T1000 (cell line): Measurements from ENCODE around the gene MLLT3.

ENCODE experiments used
- DNase-seq: peaks from one replicate; lab custom pipeline; 2025; ENCODE audit warnings: mixed read lengths; lab: John Stamatoyannopoulos, UW

Gene MLLT3

GRCh38 chr9:20512106-20512505 lies 110.2 kb downstream of the MLLT3 start:
- DNase-seq = no peak

DNA sequence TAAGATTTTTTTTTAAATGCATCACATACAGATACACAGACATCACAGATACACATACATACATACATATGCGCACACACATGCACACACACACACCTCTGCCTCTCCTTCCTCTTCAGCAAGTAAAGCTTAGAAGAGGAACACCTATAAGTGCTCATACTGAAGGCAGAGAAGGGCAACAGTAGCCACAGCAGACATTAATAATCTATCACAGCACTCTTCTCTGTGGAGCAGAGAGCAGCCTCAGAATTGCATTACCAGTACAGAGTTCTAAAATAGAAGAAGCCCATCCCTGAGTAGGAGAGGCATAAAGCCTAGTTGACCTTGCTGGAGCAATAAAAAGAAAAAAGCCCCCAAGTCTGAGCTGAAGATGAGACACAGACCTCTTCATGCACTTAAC lies 110.6 kb downstream of the MLLT3 start:
- no peak for DNase-seq

DNA sequence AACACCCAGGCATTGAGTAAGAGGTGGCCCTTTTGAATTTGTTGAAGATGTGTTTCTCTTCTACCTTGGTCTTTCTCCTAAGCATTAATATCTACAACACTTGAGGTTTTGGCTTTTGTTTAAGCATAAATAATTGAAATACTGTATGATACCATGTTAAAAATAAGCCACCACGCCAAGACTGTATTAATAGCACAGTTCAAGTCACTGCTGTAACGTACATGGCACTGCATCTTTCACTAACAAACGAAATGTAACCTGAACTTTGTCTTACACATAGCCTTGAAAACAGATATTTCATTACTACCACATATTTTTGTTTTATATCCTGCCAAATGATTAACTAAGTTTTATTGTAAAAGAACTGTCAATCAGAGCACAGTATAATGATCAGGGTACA lies 112.8 kb downstream of the MLLT3 start:
- DNase-seq = no peak

DNA sequence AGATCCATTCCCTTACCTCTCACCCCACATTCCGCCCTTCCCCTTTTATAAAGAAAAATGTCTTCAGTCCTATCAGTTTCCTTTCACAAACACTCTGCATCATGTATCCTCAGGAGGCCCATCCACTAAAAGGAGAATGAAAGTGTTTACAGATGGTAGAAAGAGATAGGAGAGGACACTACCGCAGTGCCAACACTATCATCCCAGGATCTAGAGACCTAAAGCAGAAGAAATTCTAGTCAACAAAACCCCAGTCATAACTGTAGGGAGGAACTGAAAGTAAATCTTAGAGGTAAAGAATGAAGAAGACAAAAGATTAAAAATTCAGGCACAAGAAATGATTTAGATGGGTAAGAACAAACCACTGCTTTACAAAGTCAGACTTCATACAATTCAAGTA lies 114.1 kb downstream of the MLLT3 start:
- no peak for DNase-seq

DNA sequence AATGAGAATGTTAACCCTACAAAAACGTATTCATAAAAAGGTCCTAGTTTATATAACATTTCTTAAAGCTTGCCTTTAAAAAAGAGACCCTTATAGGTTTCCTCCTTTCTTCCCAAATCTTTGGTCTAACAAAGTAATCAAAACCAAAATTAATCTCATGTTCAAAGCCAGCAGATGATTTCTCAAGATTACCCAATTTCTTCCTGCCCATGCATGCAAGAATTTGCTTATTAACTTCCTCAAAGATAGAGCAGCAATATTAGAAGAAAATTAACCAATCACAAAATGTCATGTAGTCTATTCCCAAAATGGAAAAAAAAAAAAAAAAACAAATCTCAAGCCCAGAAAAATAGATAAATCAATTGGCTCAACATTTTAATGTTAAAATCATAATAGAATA lies 114.9 kb downstream of the MLLT3 start:
- no peak for DNase-seq

DNA sequence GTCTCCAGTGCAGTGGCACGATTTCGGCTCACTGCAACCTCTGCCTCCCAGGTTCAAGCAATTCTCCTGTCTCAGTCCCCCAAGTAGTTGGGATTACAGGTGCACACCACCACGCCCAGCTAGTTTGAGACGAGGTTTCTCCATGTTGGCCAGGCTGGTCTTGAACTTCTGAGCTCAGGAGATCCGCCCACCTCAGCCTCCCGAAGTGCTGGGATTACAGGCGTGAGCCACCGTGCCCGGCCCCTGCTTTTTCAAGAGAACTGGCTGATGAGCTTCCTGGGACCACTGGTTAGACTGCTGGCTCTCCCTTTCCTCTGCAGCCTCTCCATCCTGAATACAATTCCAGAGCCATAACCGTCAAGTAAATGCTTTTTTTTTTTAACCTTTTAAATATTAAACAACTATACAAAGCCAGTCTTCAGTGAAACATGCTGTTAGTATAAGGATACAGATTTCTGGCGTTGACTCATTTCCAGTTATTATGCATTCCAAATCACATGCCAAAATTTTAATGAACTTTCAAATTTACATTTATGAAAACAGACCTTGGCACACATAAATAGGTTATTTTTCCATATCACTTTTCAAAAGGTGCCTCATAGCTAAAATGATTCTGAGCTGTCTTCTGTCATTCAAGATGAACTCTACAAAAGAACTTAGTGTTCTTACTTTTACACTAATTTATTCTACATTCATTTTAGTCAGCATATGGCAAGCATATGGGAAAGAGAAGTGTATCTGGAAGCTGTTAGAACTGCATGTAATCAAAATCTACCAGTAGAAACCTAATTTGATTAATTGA lies 116.0 kb downstream of the MLLT3 start:
- no peak for DNase-seq

GRCh38 chr9:20505574-20505973 lies 116.7 kb downstream of the MLLT3 start:
- DNase-seq = no peak

GRCh38 chr9:20504930-20505329 lies 117.4 kb downstream of the MLLT3 start:
- no peak for DNase-seq

- no peak for DNase-seq
Measured at GRCh38 chr9:20500101-20500500, 122.2 kb downstream of the MLLT3 start.

GRCh38 chr9:20499013-20499412 lies 123.3 kb downstream of the MLLT3 start:
- no peak for DNase-seq

DNA sequence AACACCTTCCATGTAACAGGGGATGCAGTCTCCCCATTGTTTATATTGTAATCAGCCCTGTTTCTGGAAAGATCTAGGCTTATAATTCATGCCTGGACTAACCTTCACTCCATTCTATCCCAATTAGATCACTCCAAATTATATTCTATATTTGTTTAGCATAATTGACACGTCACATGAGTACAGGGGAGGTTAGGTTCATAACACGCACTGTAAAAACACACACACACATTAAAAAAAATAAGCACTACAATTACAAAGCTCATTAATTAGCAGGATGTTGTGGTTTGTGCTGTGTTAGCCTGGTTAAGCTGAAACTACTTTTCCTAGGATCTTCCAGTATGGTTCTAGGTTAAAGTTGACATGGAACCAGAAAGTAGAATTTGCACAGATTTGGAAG lies 126.0 kb downstream of the MLLT3 start:
- no peak for DNase-seq

DNA sequence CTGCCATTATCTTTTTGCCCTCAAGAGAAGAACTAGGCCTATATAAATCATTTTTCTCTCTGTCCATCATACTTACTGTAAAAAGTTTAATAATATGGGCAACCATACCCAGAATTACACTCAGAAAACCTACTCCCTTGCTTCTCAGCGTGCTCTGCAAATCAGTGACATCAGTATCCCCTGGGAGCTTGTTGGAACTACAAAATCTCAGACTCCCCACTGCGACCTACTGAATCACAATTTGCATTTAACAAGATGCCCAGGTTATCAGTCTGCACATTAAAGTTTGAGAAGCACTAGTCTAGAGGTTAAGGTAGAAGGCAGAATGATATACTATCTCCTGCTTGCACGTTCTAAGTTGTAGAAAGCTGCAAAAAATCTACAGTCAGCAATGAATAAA lies 127.2 kb downstream of the MLLT3 start:
- no peak for DNase-seq

GRCh38 chr9:20494035-20494434 lies 128.3 kb downstream of the MLLT3 start:
- DNase-seq = no peak

GRCh38 chr9:20492772-20493171 lies 129.5 kb downstream of the MLLT3 start:
- no peak for DNase-seq

GRCh38 chr9:20491612-20492011 lies 130.7 kb downstream of the MLLT3 start:
- no peak for DNase-seq

DNA sequence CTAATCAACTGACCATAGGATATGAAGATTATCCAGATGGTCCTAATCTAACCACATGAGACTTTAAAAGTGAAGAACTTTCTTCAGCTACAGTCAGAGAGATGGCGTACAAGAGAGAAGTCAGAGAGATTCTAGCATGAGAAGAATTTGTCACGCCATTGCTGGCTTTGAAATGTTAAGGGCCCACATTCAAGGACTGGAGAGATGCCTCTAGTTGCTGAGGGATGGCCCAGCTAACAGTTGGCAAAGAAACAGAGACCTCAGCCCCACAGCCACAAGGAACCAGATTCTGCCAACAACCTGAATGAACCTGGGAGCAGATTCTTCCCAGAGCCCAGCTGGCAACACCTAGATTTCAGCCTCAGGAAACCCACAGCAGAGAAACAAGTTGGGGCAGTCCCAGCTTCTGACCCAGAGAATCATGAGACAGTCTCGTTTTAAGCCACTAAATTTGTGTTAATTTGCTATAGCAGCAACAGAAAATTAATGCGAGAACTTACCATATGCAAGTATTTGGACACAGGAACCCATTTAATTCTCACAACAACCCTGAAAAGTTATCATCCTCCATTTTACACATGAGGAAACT lies 132.0 kb downstream of the MLLT3 start:
- DNase-seq = no peak

DNA sequence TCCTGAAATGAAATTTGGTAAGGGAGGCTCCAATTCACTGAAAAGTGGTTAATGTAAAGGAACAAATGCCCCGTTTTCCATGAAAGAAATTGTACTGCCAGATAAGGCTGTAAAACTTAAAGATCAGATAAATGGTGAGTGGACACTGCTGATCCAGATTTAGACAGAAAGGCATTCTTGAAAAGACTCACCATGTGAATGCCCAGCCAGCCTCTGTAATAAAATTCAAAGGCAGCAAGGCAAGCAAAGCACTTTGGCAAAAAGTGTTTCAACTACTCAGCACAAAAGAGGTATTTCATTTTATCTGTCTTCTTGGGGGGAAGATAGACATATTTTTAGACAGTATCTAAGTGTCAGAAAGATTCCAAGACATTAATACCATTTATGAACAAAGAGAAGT lies 133.6 kb downstream of the MLLT3 start:
- DNase-seq = no peak

- DNase-seq = no peak
Measured at GRCh38 chr9:20486552-20486951, 135.7 kb downstream of the MLLT3 start.

DNA sequence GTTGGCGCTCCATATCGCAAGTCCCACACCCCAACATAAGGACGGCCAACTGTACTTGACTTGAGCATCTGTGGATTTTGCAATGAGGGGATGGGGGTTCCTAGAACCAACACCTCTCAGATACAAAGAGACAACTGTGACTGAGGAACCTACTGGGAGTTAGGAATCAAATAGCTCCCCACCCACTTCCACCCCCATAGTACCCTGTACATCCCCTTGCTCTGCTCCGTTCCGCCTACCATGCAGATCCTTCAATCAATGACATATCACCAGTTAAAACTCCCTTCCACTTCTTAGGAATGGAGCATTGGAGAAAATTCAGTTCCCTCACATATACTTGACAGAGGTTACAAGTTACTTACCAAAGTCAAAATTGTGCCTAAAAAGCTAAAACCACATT lies 140.9 kb downstream of the MLLT3 start:
- no peak for DNase-seq

DNA sequence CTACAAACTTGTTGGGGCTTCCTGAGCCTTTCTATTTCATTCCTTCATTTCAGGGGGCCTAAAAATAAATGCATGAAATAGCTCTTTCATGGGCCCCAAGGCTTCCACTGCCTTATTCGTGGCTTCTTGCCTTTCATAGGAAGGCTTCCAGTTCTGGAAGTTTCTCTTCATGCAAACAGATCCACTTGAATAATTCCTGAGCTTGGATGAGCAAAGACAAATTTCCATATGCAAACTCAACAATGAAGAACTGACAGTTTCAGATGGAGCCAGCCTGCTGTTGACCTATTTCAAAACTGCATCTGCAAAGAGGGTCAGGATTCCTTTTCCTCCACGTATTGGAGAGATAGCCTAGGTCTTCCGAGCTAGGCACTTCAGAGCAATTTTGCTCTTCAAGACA lies 142.1 kb downstream of the MLLT3 start:
- no peak for DNase-seq

- DNase-seq = no peak
Measured at GRCh38 chr9:20479419-20480155, 142.7 kb downstream of the MLLT3 start.

- DNase-seq = no peak
Measured at GRCh38 chr9:20478786-20479185, 143.5 kb downstream of the MLLT3 start.

- DNase-seq = no peak
Measured at GRCh38 chr9:20477940-20478620, 144.2 kb downstream of the MLLT3 start.
